GM18870 (cell line): ENCODE measurements around the gene CCDC51.
"Not testable (repeated sequence)": the region's sequence is repeated elsewhere in the genome, so short reads cannot be mapped to it uniquely, and the experiment has no call there.

Experiments
- ATAC-seq: cut with Tn5 transposase; IDR thresholded peaks from one replicate; pipeline ENCODE4 v1.9.1; 2021; ENCODE audit warnings: moderate library complexity; ENCODE audit not compliant: unreplicated experiment

Gene CCDC51

GRCh38 chr3:48408823-48409281, 31.1 kb downstream of the CCDC51 start:
- no peak for ATAC-seq

- ATAC-seq: no peak
These were observed 32.3 kb downstream of the CCDC51 start for GRCh38 chr3:48407542-48408099.

- no peak for ATAC-seq
These were observed 33.2 kb downstream of the CCDC51 start for GRCh38 chr3:48406443-48407431.

- ATAC-seq: no peak
These were observed 33.9 kb downstream of the CCDC51 start for GRCh38 chr3:48405971-48406370.

DNA sequence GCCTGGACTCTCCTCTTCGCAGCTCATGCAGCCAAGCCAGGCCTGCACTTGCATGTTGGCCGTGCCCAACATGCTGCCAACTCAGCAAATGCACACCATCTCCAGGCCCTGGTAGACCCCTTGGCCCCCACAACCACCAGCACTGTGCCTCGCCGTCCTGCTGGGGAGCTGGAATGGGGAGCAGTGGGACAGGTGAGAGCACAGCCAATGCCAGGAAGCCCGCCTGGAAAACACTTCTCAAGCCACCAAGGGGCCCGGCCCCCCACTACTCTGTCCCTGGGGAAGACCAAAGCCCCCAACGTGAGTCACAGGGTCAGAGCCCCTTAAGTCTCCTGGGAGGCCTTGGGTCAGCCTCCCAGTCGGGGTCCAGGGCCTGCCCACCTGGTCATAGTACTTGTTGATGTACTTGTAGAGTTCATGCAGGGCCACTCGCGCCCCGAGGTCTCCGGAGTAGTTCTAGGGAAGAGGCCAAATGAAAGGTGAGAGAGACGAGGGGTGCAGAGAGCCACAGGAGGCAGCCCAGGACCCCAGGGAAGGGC, 34.5 kb downstream of the CCDC51 start:
- ATAC-seq: no peak

DNA sequence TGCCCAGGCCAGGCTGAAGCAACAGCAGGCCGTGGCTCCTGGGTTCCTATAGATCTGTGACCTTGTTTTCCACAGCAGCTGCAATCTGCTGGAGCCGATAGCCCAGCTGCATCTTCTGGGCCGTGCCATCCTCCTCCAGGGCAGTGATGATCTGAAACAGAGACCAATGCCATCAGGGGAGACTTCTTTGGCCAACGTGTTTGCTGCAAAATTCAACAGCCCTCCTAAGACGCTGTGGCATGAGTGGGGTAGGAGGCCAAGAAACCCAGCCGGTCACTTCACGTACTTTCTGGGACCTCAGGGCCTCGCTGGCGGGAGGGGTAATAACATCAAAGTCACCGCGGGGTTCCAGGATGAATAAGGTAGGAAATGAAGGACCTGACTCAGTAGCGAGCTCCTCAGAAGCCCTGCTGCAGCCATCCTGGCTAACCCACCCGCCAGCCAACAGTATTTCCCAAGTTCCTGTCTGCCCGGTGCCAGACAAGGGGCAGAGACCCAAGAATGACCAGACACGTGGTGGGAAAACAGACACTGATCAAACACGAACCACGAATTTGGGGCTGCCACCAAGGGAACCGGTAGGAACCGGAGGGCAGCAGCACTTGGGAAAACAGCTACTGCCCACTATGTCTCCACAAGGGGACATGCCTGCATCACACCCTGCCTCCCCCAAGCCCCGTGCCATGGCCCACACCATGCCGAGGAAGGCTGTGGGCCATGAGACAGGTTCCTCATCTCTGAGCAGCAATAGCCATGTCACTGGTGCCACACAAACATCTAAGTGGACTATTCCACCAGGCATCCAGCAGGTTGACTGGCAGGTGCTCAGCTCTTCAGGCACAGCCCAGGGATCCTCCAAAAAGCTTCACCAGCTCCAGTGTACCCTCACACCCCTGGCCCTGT, 35.2 kb downstream of the CCDC51 start:
- ATAC-seq: no peak

DNA sequence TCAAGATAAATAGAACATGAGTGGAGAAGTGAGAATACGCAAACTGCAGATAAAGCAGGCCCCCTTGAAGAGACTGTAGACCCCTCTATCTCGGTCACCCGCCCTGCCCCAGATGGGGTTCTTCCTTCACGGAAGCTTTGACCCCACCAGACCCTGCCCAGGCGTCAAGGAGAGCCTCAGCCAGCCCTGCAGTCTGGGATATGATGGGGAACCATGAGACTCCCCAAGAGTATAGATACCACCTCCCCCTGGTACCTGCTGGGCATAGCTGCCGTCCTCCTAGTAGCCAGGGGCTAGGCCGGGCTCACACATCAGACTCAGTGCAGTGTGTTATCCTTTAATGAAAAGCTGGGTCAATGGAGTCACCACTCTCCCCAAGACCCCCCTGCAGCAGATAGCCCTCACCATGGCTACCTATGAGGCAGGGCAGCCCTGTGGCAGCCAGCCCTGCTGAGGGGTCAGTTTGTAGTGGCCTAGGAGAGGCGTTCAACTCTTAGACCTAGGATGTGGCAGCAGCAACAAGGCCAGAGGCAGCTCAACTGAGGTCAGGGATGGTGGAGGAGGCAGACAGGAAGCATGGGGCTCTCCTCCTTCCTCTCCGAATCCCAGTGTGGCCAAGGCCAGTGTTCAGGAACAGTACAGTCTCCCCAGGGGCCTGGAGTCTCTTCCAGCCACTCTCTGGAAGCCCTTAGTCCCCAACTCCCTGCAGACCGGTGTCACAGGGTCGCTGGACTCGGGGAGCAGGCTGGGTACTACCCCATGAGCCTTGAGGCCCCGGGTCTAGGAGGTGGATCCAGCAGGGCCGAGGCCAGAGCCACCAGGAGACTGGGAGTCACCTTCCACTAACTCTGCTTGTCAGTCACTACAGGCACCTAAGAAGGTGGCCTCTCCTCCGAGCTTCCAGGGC, 36.1 kb downstream of the CCDC51 start:
- ATAC-seq: no peak

DNA sequence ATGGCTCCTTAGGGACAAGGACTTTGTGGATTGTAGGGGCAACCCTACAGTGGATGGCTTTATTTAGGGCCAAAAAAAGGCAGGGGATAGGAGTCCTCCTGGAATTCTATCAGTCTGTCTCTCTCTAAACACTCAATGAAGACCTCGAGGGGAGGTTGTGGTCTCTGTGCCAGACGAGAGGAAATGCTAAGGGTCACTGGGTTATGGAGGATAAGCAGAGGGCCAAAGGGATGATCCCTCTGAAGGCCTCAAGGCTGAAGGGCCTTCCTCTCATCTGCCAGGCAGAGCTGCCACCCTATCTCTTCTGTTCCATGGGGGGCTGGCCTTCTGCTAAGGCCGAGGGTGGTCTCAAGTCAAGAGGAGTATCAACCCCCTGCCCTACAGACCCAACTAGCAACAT, 37.0 kb downstream of the CCDC51 start:
- no peak for ATAC-seq

DNA sequence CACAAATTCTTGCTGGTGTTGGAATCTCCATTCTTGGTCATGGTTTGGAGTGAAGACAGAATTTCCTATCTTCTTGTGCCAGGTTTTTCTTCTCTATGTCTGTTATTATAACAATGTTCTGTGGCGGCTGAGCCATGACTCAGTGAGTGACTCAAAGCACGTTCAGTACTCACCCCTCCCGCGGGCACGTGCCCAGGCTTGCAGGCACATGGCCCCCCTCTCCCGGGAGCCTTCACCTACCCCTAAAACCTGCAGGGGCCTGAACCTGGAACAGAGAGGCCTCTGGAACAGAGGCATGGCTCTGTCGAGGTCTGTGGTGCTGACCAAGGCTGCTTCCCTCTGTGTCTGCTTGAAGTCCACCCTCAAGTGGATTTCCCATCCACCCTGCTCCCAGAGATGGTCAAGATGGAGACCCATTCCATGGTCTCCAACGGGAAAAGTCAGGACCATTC, 37.6 kb downstream of the CCDC51 start:
- ATAC-seq: no peak

- not testable (repeated sequence) for ATAC-seq
These were observed 38.5 kb downstream of the CCDC51 start for GRCh38 chr3:48401434-48401901.

- no peak for ATAC-seq
These were observed 39.0 kb downstream of the CCDC51 start for GRCh38 chr3:48400824-48401433.

- ATAC-seq: no peak
These were observed 40.3 kb downstream of the CCDC51 start for GRCh38 chr3:48399387-48400172.

GRCh38 chr3:48398701-48399386, 41.1 kb downstream of the CCDC51 start:
- ATAC-seq: no peak

GRCh38 chr3:48397767-48398681, 41.9 kb downstream of the CCDC51 start:
- ATAC-seq: no peak

GRCh38 chr3:48395714-48396113, 44.2 kb downstream of the CCDC51 start:
- ATAC-seq: no peak

DNA sequence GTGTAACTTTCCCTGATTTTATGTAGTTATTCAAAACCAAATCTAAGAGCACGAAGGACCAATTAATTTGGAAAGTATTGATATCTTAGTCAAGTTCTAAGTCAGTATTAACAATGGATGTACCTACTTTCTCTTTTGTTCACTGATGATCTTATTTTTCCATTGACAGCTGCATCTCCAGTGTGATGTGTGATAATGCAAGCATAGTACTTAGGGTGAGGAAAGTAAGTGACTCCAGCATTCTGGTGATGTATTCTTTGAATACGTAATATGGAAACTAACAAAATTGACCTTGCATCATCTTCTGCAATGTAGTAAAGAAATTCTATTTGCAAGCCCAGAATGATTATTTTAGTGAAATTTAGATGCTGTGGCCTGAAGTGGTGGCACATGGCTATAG, 45.5 kb downstream of the CCDC51 start:
- ATAC-seq: no peak

- ATAC-seq: no peak
These were observed 51.0 kb downstream of the CCDC51 start for GRCh38 chr3:48388966-48389365.
